ENCODE data around the gene LDB3. TPM values are rescaled to one million over a fixed set of nuclear protein-coding genes. Genes with fewer than 3 reads are reported as not detected.

Gene LDB3
- total RNA-seq, 1 experiment from 2014 or later = 8.3 TPM

DNA sequence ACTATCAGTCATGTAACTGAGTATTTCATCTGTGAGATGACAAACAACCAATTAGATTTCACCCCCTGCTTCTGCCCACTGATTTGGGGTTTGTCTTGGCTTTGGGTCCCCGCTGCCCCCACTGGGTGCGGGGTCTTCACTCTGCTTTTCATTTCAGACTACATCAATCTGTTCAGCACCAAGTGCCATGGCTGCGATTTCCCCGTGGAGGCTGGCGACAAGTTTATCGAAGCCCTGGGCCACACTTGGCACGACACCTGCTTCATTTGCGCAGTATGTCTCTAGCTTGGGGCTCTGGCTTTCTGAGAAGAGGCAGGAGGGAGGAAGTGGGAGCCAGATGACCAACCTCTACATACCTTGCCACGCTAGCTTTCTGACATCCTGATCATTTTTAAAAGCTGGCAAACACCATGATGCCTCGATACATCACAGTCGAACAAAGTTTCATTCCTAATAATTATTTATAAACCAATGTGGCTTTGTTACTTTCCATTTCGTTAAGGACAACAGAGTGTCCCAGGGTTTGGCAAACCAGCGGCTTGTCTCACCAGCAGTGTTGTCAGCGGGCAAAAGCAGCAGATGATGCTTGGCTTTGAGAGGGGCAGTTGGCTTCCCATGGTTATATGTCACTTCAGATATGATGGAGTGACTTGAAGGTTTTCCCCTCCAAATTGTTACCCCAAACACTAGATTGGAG is 57.8 kb downstream of the LDB3 start:
- Histone ChIP-seq H3K4me3 (ENCODE audit: low read length) (no peak overlapping the region), H3K36me3 (ENCODE audit: insufficient read depth, low read length) (no peaks in the 10 kb centered on the region), H3K4me2 (ENCODE audit: low read depth, low read length, poor library complexity, severe bottlenecking) (no peak overlapping the region), H3K27me3 (ENCODE audit: low read length) (no peaks in the 10 kb centered on the region), H4K20me1 (ENCODE audit: insufficient read depth, low read depth, low read length) (no peaks in the 10 kb centered on the region), H3K4me1 (ENCODE audit: low read length) (peaks cover 5% of the 10 kb centered on the region), H2AFZ (ENCODE audit: low read length) (no peak overlapping the region), H3K27ac (ENCODE audit: low read length) (no peak overlapping the region), H3K9me3 (ENCODE audit: low read length) (no peaks in the 10 kb centered on the region), H3K9me2 (replicated peaks; ENCODE audit: insufficient read depth, low read length) (no peaks in the 10 kb centered on the region), H3K79me2 (ENCODE audit: low read length) (no peaks in the 10 kb centered on the region), H3K9ac (ENCODE audit: low read length) (no peak overlapping the region)
- no peak for DNase-seq

DNA sequence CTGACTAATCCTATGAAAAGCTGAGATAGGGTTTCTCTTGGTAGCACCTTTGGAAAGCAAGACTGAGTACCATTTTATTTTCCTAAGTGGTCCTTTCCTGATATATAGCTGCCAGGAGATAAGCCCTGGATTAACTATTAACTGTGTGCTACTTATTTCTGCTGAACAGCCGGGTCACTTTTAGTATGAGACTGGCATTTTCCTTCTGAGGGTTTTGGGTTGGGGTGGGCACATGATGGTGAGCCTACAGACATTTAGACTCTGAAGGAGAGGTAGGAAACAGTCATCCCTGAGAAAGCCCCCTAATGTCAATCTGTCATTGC is 58.3 kb downstream of the LDB3 start:
- no peaks in the 10 kb centered on the region for H3K79me2 ChIP-seq (ENCODE audit: low read length)
- DNase-seq = no peak

DNA sequence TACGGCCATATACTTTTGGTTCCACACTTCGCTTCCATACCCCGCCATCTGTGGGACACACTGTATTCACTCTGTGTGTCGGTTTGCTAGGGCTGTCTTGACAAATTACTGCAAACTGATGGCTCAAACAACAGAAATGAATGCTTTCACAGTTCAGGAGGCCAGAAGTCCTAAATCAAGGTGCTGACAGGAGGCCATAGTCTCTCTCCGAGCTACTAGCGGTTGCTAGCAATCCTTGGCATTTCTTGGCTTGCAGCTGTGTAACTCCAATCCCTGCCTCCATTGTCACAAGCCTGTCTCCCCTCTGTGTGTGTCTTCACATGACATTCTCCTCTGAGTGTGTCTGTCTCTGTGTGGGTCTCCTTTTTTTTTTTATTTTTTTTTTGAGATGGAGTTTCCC is 59.2 kb downstream of the LDB3 start:
- Histone ChIP-seq H3K9ac (ENCODE audit: low read length) (no peak overlapping the region), H3K9me2 (replicated peaks; ENCODE audit: insufficient read depth, low read length) (no peaks in the 10 kb centered on the region), H3K4me1 (ENCODE audit: low read length) (peaks cover 5% of the 10 kb centered on the region), H3K4me3 (ENCODE audit: low read length) (no peak overlapping the region), H3K36me3 (ENCODE audit: insufficient read depth, low read length) (no peaks in the 10 kb centered on the region), H3K79me2 (ENCODE audit: low read length) (no peaks in the 10 kb centered on the region), H2AFZ (ENCODE audit: low read length) (no peak overlapping the region), H3K27ac (ENCODE audit: low read length) (no peak overlapping the region), H3K9me3 (ENCODE audit: low read length) (no peaks in the 10 kb centered on the region), H3K27me3 (ENCODE audit: low read length) (no peaks in the 10 kb centered on the region), H3K4me2 (ENCODE audit: low read depth, low read length, poor library complexity, severe bottlenecking) (no peak overlapping the region), H4K20me1 (ENCODE audit: insufficient read depth, low read depth, low read length) (no peaks in the 10 kb centered on the region)
- DNase-seq = no peak

More for the DNA sequence above, 58.3 kb downstream of the LDB3 start:
- Histone ChIP-seq H3K9me2 (replicated peaks; ENCODE audit: insufficient read depth, low read length) (no peaks in the 10 kb centered on the region), H3K27ac (ENCODE audit: low read length) (no peak overlapping the region), H3K36me3 (ENCODE audit: insufficient read depth, low read length) (no peaks in the 10 kb centered on the region), H4K20me1 (ENCODE audit: insufficient read depth, low read depth, low read length) (no peaks in the 10 kb centered on the region), H2AFZ (ENCODE audit: low read length) (no peak overlapping the region), H3K4me2 (ENCODE audit: low read depth, low read length, poor library complexity, severe bottlenecking) (no peak overlapping the region), H3K9me3 (ENCODE audit: low read length) (no peaks in the 10 kb centered on the region), H3K4me1 (ENCODE audit: low read length) (peaks cover 5% of the 10 kb centered on the region), H3K27me3 (ENCODE audit: low read length) (no peaks in the 10 kb centered on the region), H3K4me3 (ENCODE audit: low read length) (no peak overlapping the region), H3K9ac (ENCODE audit: low read length) (no peak overlapping the region)

DNA sequence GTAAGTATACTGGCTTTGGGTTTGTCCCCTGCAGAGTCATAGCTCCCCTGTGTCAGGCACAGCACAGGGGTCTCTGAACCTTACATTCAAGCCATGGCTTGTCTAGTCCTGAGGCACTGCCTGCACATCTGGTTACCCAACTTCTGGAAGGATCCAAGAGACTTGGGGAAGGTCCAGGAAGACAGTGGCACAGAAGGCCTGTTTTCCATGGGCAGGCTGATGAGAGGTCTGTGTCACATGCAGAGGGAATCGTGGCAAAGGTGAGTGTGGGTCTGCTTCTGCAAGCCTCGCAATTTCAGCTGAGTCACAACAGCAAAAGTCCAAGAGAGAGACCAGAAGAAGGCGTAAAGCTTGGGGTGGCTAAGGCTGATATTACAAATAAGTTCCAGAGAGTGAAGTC is 59.7 kb downstream of the LDB3 start:
- Histone ChIP-seq H2AFZ (ENCODE audit: low read length) (no peak overlapping the region), H3K9me2 (replicated peaks; ENCODE audit: insufficient read depth, low read length) (no peaks in the 10 kb centered on the region), H4K20me1 (ENCODE audit: insufficient read depth, low read depth, low read length) (no peaks in the 10 kb centered on the region), H3K27me3 (ENCODE audit: low read length) (no peaks in the 10 kb centered on the region), H3K9me3 (ENCODE audit: low read length) (no peaks in the 10 kb centered on the region), H3K27ac (ENCODE audit: low read length) (no peak overlapping the region), H3K4me3 (ENCODE audit: low read length) (no peak overlapping the region), H3K9ac (ENCODE audit: low read length) (no peak overlapping the region), H3K4me2 (ENCODE audit: low read depth, low read length, poor library complexity, severe bottlenecking) (no peak overlapping the region), H3K79me2 (ENCODE audit: low read length) (no peaks in the 10 kb centered on the region), H3K36me3 (ENCODE audit: insufficient read depth, low read length) (no peaks in the 10 kb centered on the region), H3K4me1 (ENCODE audit: low read length) (peaks cover 5% of the 10 kb centered on the region)
- no peak for DNase-seq

DNA sequence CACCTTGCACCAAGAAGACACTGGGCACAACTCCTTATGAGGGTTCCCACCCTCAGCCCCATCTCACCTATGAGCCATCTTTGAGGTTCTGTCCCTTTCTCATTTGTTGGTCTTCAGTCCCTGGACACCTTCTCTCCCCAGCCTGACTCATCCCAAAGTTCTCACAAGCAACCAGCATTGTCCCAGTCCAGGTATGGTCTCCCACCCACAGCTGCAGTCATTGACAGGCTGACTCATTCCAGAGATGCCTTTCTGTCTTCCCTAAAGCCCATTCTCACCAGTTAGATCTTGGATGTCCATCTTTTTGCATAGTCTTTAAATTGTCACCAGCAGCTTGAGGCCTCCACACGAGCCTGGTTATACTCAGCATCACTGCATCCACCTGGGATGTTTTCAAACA is 61.4 kb downstream of the LDB3 start:
- no peak for DNase-seq
- H3K4me1 ChIP-seq (ENCODE audit: low read length) = no peaks in the 10 kb centered on the region

DNA sequence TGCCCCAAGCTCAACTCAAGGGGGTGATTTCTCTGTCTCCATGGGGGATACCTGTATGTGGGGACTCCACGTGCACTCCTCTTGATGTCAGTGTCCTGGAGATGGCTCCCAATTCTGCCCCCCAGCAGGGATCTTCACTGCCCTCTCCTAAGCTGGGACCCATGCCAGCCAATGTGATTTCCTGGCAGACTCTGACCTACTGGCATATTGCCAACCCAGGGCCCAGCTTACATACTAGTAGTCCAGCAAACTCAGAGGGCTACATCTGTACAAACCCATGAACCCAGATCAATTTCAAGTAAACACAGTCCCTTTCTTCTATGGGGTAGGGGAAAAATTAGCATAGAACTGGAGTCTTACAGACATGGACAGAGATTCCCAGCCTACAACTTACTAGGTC is 61.9 kb downstream of the LDB3 start:
- Histone ChIP-seq H3K36me3 (ENCODE audit: insufficient read depth, low read length) (no peaks in the 10 kb centered on the region), H3K4me1 (ENCODE audit: low read length) (no peaks in the 10 kb centered on the region), H3K9me2 (replicated peaks; ENCODE audit: insufficient read depth, low read length) (no peaks in the 10 kb centered on the region), H2AFZ (ENCODE audit: low read length) (no peak overlapping the region), H3K4me2 (ENCODE audit: low read depth, low read length, poor library complexity, severe bottlenecking) (no peak overlapping the region), H3K27me3 (ENCODE audit: low read length) (no peaks in the 10 kb centered on the region), H3K79me2 (ENCODE audit: low read length) (no peaks in the 10 kb centered on the region), H4K20me1 (ENCODE audit: insufficient read depth, low read depth, low read length) (no peaks in the 10 kb centered on the region), H3K4me3 (ENCODE audit: low read length) (no peak overlapping the region), H3K9me3 (ENCODE audit: low read length) (no peaks in the 10 kb centered on the region), H3K9ac (ENCODE audit: low read length) (no peak overlapping the region), H3K27ac (ENCODE audit: low read length) (no peak overlapping the region)
- no peak for DNase-seq

More for the DNA sequence above, 61.4 kb downstream of the LDB3 start:
- H3K9me3 ChIP-seq (ENCODE audit: low read length) = no peaks in the 10 kb centered on the region
- H3K27ac ChIP-seq (ENCODE audit: low read length) = no peak overlapping the region
- no peaks in the 10 kb centered on the region for H3K36me3 ChIP-seq (ENCODE audit: insufficient read depth, low read length)
- no peak overlapping the region for H2AFZ ChIP-seq (ENCODE audit: low read length)
- H3K27me3 ChIP-seq (ENCODE audit: low read length) = no peaks in the 10 kb centered on the region
- H4K20me1 ChIP-seq (ENCODE audit: insufficient read depth, low read depth, low read length) = no peaks in the 10 kb centered on the region
- no peak overlapping the region for H3K9ac ChIP-seq (ENCODE audit: low read length)
- H3K4me2 ChIP-seq (ENCODE audit: low read depth, low read length, poor library complexity, severe bottlenecking) = no peak overlapping the region
- H3K4me3 ChIP-seq (ENCODE audit: low read length) = no peak overlapping the region
- H3K79me2 ChIP-seq (ENCODE audit: low read length) = no peaks in the 10 kb centered on the region
- no peaks in the 10 kb centered on the region for H3K9me2 ChIP-seq (replicated peaks; ENCODE audit: insufficient read depth, low read length)

DNA sequence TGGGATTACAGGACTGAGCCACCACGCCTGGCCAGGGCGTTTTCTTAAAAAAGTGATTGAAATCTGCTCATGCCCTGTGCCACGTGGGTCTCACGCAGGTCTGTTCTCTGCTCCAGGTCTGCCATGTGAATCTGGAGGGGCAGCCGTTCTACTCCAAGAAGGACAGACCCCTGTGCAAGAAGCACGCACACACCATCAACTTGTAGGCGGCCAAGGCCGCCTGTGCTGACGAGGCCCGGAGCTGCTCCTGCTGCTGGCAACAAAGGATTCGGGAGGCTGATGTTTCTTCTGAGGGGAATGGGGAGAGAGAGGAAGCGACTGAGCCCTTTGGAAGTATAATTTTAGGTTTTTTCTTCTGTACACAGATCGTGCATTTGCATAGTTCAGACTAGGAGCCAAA is 64.5 kb downstream of the LDB3 start:
- Histone ChIP-seq H2AFZ (ENCODE audit: low read length) (no peak overlapping the region), H3K79me2 (ENCODE audit: low read length) (no peaks in the 10 kb centered on the region), H4K20me1 (ENCODE audit: insufficient read depth, low read depth, low read length) (no peaks in the 10 kb centered on the region), H3K27me3 (ENCODE audit: low read length) (no peaks in the 10 kb centered on the region), H3K9ac (ENCODE audit: low read length) (no peak overlapping the region), H3K27ac (ENCODE audit: low read length) (no peak overlapping the region), H3K9me3 (ENCODE audit: low read length) (no peaks in the 10 kb centered on the region), H3K4me2 (ENCODE audit: low read depth, low read length, poor library complexity, severe bottlenecking) (no peak overlapping the region), H3K4me3 (ENCODE audit: low read length) (no peak overlapping the region), H3K4me1 (ENCODE audit: low read length) (no peaks in the 10 kb centered on the region), H3K36me3 (ENCODE audit: insufficient read depth, low read length) (no peaks in the 10 kb centered on the region), H3K9me2 (replicated peaks; ENCODE audit: insufficient read depth, low read length) (no peaks in the 10 kb centered on the region)
- no peak for DNase-seq

DNA sequence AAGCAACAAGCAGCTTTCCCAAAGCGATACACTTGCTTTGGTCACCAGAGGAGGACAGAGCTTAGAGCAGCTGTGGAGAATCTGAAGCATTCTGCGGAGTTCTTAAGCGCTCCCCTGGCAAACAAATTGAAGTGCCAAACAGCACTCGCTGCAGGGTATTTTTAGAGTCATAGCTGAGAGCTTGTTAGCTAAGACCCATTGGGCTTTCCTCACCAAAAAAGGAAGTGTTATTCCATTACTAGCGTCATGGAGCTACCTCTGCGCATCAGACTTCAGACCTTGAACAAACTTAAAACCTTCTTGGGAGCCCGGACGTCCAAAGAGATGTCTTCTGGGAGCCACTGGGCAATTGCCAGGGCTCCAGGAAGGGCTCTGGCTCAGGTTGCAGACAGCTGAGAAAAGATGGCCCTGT is 65.0 kb downstream of the LDB3 start:
- Histone ChIP-seq H4K20me1 (ENCODE audit: insufficient read depth, low read depth, low read length) (no peaks in the 10 kb centered on the region), H3K27me3 (ENCODE audit: low read length) (no peaks in the 10 kb centered on the region), H3K4me3 (ENCODE audit: low read length) (no peak overlapping the region), H3K9me2 (replicated peaks; ENCODE audit: insufficient read depth, low read length) (no peaks in the 10 kb centered on the region), H2AFZ (ENCODE audit: low read length) (no peak overlapping the region), H3K9me3 (ENCODE audit: low read length) (no peaks in the 10 kb centered on the region), H3K36me3 (ENCODE audit: insufficient read depth, low read length) (no peaks in the 10 kb centered on the region), H3K9ac (ENCODE audit: low read length) (no peak overlapping the region), H3K4me2 (ENCODE audit: low read depth, low read length, poor library complexity, severe bottlenecking) (no peak overlapping the region), H3K27ac (ENCODE audit: low read length) (no peak overlapping the region), H3K4me1 (ENCODE audit: low read length) (no peaks in the 10 kb centered on the region), H3K79me2 (ENCODE audit: low read length) (no peaks in the 10 kb centered on the region)
- no peak for DNase-seq
